Fibroblast of the aortic adventitia (primary cell): ENCODE results near the gene TPI1. TPM values are rescaled to one million over a fixed set of nuclear protein-coding genes. Genes with fewer than 3 reads are reported as not detected.
A peak's percentile ranks its signal among the peaks of the same experiment; 100 is the strongest.

ENCODE experiments used
- DNase-seq: peaks from one replicate; pipeline ENCODE4 v3.0.0-alpha.2; 2010; ENCODE audit warnings: low read depth
- H3K4me3 ChIP-seq: 2 replicates; pipeline ENCODE4 v1.5.1; 2011; ENCODE audit warnings: low read depth, mild to moderate bottlenecking, control low read depth, low read length, moderate library complexity
- CTCF ChIP-seq: IDR thresholded peaks from 2 replicates; pipeline ENCODE4 v1.5.1; 2011; ENCODE audit warnings: mild to moderate bottlenecking, low read length, control low read depth, inconsistent platforms; ENCODE audit not compliant: insufficient read depth
- total RNA-seq: library from RNA; depleted of rRNA; stranded (reverse); fragments of >200 nt; gene quantifications from 2 replicates; pipeline ENCODE4 v1.2.3, GENCODE V29; 2012; ENCODE audit warnings: low replicate concordance

Gene TPI1
- total RNA-seq, 1 donor, result 680 TPM

DNA sequence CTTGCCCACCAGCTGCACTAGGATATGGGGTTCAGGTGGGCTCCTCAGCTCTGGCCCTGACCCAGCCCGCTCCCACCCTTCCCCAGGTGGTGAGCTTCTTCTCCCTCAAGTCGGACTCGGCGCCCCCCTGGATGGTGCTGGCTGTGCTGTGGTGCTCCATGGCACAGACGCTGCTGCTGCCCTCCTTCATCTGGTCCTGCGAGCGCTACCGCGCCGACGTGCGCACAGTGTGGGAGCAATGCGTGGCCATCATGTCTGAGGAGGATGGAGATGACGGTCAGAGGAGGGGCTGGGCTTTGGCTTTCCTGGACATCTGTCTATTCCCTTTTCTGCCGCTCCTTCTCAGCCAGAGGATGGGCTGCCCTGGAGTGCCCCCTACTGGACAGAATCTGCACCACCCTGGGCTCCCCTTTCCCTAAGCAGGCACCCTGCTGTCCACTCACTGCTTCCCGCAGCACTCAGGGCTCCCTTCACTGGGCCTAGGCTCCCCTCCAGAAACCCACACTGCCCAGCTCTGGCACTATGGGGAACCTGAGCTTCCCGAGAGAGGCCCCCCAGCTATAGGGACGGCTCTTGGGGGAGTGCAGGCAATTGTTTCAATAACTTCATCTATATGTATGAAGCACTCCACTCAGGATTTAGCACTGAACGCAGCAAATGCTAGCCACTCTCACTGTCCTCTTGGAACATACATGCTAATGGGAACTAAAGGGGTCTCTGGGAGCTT is 41.8 kb upstream of the TPI1 start:
- TF ChIP-seq CTCF, result peak; percentile 97
- peak; percentile 84 for DNase-seq
- peak overlapping the region; percentile 58 for H3K4me3 ChIP-seq

DNA sequence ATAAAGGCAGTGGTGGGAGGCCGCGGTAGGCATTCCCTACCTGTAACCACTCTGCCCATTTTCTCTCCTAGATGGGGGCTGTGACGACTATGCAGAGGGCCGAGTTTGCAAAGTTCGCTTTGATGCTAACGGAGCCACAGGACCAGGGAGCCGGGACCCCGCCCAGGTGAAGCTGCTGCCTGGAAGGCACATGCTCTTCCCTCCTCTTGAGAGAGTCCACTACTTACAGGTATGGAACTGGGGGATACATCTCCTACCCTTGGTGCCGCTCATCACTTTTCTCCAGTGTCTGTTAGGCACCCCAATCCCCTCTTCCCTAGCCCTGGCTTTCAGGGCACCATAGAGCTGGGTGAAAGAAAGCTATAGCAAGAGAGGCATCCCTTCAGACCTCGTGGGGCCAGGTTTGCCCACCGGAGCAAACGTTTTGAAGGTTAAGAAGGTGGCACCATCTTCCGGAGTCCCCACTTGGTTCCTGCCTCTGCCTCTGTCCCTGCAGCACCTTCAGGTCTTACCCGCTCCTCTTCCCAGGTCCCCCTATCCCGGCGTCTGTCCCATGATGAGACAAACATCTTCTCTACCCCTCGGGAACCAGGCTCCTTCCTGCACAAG is 41.1 kb upstream of the TPI1 start:
- no peak overlapping the region for H3K4me3 ChIP-seq
- no peak for TF ChIP-seq CTCF
- DNase-seq, result no peak

- no peak for DNase-seq
- no peak for TF ChIP-seq CTCF
- peak overlapping the region; percentile 48 for H3K4me3 ChIP-seq
Measured at GRCh38 chr12:6826734-6827436, 40.4 kb upstream of the TPI1 start.

- DNase-seq, result peak; percentile 73
- TF ChIP-seq CTCF, result no peak
- peak overlapping the region; percentile 48 for H3K4me3 ChIP-seq
Measured at GRCh38 chr12:6827437-6827911, 39.9 kb upstream of the TPI1 start.

GRCh38 chr12:6827982-6828780 is 39.1 kb upstream of the TPI1 start, which contains the start of gene P3H3:
P3H3 (plus strand) TSS chr12:6828407; CDS start chr12:6828441, 34 bp downstream.
- no peak for TF ChIP-seq CTCF
- H3K4me3 ChIP-seq, result peak within 1 kb of the TSS; percentile 85
- DNase-seq, result peak; percentile 50
